Measurements from ENCODE around the gene MRPS9. TPM values are rescaled to one million over a fixed set of nuclear protein-coding genes. Genes with fewer than 3 reads are reported as not detected.

The MRPS9 gene
- total RNA-seq, 6 experiments from 2014 or later: 12.1 to 19.3 (median 14.5) TPM

DNA sequence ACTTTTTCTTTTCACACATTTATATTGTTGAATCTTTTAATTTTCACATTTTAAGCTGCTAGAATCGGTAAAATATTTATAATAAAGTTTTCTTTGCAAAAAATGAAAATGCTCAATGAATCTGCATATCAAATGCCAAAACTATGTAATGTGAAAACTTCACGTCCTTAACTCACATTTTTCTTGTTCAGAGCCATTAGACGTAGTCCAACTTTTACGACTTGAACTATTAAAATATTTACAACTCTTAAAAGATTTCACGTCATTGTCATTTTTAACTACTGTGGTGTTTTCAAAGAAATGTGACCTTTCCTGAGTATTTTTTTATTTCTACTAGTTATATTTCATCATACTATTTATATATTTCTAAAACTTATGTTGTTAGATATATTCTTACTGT lies 54.9 kb downstream of the MRPS9 start:
- H3K9me3 ChIP-seq: no peaks in the 10 kb centered on the region
- no peaks in the 10 kb centered on the region for H3K27me3 ChIP-seq
- TF ChIP-seq, protein P1, sequence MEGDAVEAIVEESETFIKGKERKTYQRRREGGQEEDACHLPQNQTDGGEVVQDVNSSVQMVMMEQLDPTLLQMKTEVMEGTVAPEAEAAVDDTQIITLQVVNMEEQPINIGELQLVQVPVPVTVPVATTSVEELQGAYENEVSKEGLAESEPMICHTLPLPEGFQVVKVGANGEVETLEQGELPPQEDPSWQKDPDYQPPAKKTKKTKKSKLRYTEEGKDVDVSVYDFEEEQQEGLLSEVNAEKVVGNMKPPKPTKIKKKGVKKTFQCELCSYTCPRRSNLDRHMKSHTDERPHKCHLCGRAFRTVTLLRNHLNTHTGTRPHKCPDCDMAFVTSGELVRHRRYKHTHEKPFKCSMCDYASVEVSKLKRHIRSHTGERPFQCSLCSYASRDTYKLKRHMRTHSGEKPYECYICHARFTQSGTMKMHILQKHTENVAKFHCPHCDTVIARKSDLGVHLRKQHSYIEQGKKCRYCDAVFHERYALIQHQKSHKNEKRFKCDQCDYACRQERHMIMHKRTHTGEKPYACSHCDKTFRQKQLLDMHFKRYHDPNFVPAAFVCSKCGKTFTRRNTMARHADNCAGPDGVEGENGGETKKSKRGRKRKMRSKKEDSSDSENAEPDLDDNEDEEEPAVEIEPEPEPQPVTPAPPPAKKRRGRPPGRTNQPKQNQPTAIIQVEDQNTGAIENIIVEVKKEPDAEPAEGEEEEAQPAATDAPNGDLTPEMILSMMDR (IDR thresholded peaks at IDR 0.05): no peak
- TF ChIP-seq POLR2A (IDR thresholded peaks at IDR 0.05): no peak
- ATAC-seq: no peak
- H3K4me1 ChIP-seq: no peaks in the 10 kb centered on the region
- no peak overlapping the region for H3K4me3 ChIP-seq
- WGBS (ENCODE audit: insufficient coverage, low coverage, low lambda C conversion rate, missing lambda C conversion rate): 96% methylated on average over 5 of the region's 5 CpGs
- intact Hi-C loops (cut with DNase I): no loop called here
- DNase-seq: no peak
- no peak overlapping the region for H3K27ac ChIP-seq
- peaks cover 0 to 18% (median 3%) of the 10 kb centered on the region in 4 donors for H3K36me3 ChIP-seq

DNA sequence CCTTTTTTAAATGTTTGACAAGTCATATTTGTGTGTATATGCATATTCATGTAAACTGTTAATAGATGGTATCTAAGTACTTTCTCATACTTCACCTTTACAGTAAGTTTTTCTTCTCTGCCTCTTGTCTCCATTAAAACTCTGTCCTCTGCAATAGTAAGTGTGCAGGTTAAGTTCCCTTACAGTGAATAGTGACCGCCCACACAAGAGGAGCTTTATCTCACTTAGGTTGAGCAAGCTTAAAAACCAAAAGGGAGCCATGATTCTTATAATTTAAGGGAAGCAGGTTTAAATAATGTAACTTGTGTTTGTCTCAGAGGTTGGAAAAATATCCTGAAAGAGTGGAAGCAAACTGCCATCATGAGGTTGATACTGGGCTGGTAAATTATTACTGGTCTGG lies 61.3 kb downstream of the MRPS9 start:
- Histone ChIP-seq H3K4me3 (no peak overlapping the region), H3K27ac (no peak overlapping the region), H3K36me3 (peaks cover 0 to 31% (median 7%) of the 10 kb centered on the region in 4 donors), H3K4me1 (no peaks in the 10 kb centered on the region), H3K27me3 (no peaks in the 10 kb centered on the region), H3K9me3 (no peaks in the 10 kb centered on the region)
- 86% methylated on average over 1 of the region's 1 CpG for WGBS (ENCODE audit: insufficient coverage, low coverage, low lambda C conversion rate, missing lambda C conversion rate)
- TF ChIP-seq POLR2A (IDR thresholded peaks at IDR 0.05): no peak
- TF ChIP-seq, protein P1 (IDR thresholded peaks at IDR 0.05): no peak
- intact Hi-C loops (cut with DNase I): no loop called here
- DNase-seq: no peak
- ATAC-seq: no peak

DNA sequence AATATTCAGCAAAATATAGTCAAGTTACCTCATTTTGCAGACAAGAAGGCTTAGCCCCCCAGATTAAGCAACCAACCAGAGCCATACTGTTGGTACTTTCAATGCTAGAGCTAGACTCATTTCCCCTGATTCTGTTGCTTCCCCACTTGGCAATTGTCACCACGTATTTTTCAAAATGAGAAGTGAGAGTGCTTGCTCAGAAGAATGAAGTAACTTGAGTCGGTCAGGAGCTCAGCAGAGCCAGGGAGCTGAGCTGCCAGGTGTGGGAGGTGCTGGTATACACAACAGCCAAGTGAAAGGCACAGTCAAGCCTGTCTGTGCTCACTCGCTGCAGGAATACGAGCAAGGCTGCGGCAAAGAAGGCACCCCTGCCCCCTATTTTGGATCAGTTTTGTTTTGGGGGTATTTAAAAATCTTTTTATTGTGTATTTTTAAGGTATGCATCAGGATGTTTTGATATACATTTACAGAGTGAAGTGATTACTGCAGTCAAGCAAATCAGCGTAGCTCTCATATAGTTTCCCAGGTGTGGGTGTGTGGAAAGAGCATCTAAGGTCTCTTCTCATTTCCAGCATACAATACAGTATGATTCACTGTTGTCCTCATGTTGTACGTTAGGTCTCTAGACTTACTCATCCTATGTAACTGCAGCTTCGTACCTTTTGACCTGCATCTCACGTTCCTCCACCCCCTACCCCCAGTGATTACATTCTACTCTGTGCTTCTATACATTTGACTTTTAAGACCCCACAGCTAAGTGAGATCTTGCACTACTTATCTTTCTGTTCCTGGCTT lies 62.4 kb downstream of the MRPS9 start:
- Histone ChIP-seq H3K4me3 (no peak overlapping the region), H3K36me3 (peaks cover 0 to 26% (median 7%) of the 10 kb centered on the region in 4 donors), H3K9me3 (no peaks in the 10 kb centered on the region), H3K27me3 (no peaks in the 10 kb centered on the region), H3K4me1 (no peaks in the 10 kb centered on the region), H3K27ac (no peak overlapping the region)
- ATAC-seq (no peak), DNase-seq (no peak)
- 80% methylated on average over 9 of the region's 9 CpGs for WGBS (ENCODE audit: insufficient coverage, low coverage, low lambda C conversion rate, missing lambda C conversion rate)
- no peak for TF ChIP-seq POLR2A (IDR thresholded peaks at IDR 0.05)
- TF ChIP-seq, protein P1 (IDR thresholded peaks at IDR 0.05): no peak
- intact Hi-C loops (cut with DNase I): no loop called here

DNA sequence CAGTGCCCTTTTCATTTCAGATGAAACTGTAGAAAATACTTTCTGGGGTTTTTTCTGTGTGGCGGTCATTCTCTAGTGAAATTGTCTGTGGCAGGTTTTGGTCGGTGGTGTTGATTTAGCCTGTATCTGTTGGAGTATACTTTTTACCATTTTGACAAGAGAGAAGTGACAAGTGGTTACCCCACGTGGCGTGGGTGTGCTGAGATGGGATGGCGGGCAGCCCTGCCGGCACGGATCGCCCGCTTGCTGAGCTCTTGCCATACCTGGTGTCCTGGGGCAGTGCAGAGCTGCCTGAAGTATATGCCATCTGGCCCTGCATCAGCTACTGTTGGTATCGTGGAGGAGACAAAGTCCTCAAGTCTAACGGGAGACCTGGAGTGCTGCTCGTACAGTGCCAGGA lies 64.1 kb downstream of the MRPS9 start:
- Histone ChIP-seq H3K27me3 (no peaks in the 10 kb centered on the region), H3K4me1 (no peaks in the 10 kb centered on the region), H3K4me3 (no peak overlapping the region), H3K36me3 (peaks cover 0 to 23% (median 7%) of the 10 kb centered on the region in 4 donors), H3K27ac (no peak overlapping the region), H3K9me3 (no peaks in the 10 kb centered on the region)
- intact Hi-C loops (cut with DNase I): no loop called here
- WGBS (ENCODE audit: insufficient coverage, low coverage, low lambda C conversion rate, missing lambda C conversion rate): 85% methylated on average over 4 of the region's 12 CpGs
- DNase-seq (no peak), ATAC-seq (no peak)
- no peak for TF ChIP-seq POLR2A (IDR thresholded peaks at IDR 0.05)
- TF ChIP-seq, protein P1 (IDR thresholded peaks at IDR 0.05): no peak

Data from right lobe of liver (tissue), 6 donors.